B cell (primary cell): ENCODE measurements around the gene ADGRL2. TPM values are rescaled to one million over a fixed set of nuclear protein-coding genes. Genes with fewer than 3 reads are reported as not detected.

ENCODE experiments used
- ATAC-seq: fragments of 200-7000 bp; cut with Tn5 transposase; one replicate; pipeline ENCODE4 v1.10.0; 2021; ENCODE audit warnings: low read depth, mild to moderate bottlenecking, moderate number of reproducible peaks, moderate library complexity
- CTCF ChIA-PET: fragments of 350-600 bp; sonication (Branson Sonifier 250); formaldehyde crosslinking; loops from one replicate; lab custom pipeline; 2021; ENCODE audit warnings: antibody characterized with exemption, inconsistent platforms; lab: Charles Lee
- POLR2A ChIA-PET: fragments of 350-600 bp; sonication (Branson Sonifier 250); formaldehyde crosslinking; loops from one replicate; lab custom pipeline; 2021; ENCODE audit warnings: antibody characterized with exemption; lab: Charles Lee
- DNase-seq: peaks from one replicate; pipeline ENCODE4 v3.0.0; 2013
- H2AFZ ChIP-seq: 2 replicates; pipeline ENCODE4 v1.6.1; 2012; ENCODE audit warnings: mild to moderate bottlenecking, low read depth, low read length; ENCODE audit not compliant: insufficient read depth, poor library complexity, severe bottlenecking
- H3K27ac ChIP-seq, 2 donors: 1 replicate in 1 of 2; 2 replicates in 1 of 2; pipeline ENCODE4 v1.5.1; 2012 to 2013; ENCODE audit warnings: low read length in 2 of 2, mild to moderate bottlenecking in 2 of 2, moderate library complexity in 1 of 2
- H3K27me3 ChIP-seq, 4 experiments: fragments of 200-600 bp in 1 of 4; sonication (generic) in 1 of 4; replicated peaks in 1 of 4; 1 replicate in 2 of 4; 2 replicates in 2 of 4; pipeline versions ENCODE4 v1.6.1 to v1.7.0; 2013 to 2016; ENCODE audit warnings: low read length in 3 of 4, mild to moderate bottlenecking in 2 of 4, mixed read lengths in 1 of 4, moderate library complexity in 1 of 4; ENCODE audit not compliant: insufficient read depth in 4 of 4, control insufficient read depth in 3 of 4; ENCODE audit errors: control extremely low read depth in 1 of 4
- H3K36me3 ChIP-seq, 2 experiments: replicated peaks in 1 of 2; 1 replicate in 1 of 2; 2 replicates in 1 of 2; pipeline versions ENCODE4 v1.6.1 to v1.7.1; 2013; ENCODE audit warnings: low read length in 1 of 2; ENCODE audit not compliant: insufficient read depth in 2 of 2, control insufficient read depth in 1 of 2; ENCODE audit errors: control extremely low read depth in 1 of 2, extremely low read depth in 1 of 2
- H3K4me1 ChIP-seq, 2 donors: fragments of 200-600 bp in 1 of 2; sonication (generic) in 1 of 2; 1 replicate in 1 of 2; 2 replicates in 1 of 2; pipeline versions ENCODE4 v1.5.1 to v1.6.1; 2013 to 2017; ENCODE audit warnings: low read length in 2 of 2; ENCODE audit not compliant: control insufficient read depth in 2 of 2, insufficient read depth in 2 of 2
- H3K4me2 ChIP-seq: replicated peaks from 2 replicates; pipeline ENCODE3; 2012; ENCODE audit warnings: mild to moderate bottlenecking, low read depth, low read length; ENCODE audit not compliant: poor library complexity, severe bottlenecking
- H3K4me3 ChIP-seq, 5 experiments: fragments of 200-600 bp in 1 of 5; sonication (generic) in 1 of 5; 1 replicate in 3 of 5; 2 replicates in 2 of 5; pipeline versions ENCODE4 v1.5.1 to v1.7.0; 2011 to 2016; ENCODE audit warnings: low read length in 4 of 5, mild to moderate bottlenecking in 4 of 5, low read depth in 2 of 5, control low read depth in 1 of 5, moderate library complexity in 1 of 5; ENCODE audit not compliant: insufficient read depth in 1 of 5; ENCODE audit errors: control extremely low read depth in 1 of 5, extremely low read depth in 1 of 5
- H3K79me2 ChIP-seq: fragments of 200-600 bp; sonication (generic); one replicate; pipeline ENCODE4 v1.6.0; 2016; ENCODE audit warnings: low read length; ENCODE audit not compliant: control insufficient read depth, insufficient read depth
- H3K9ac ChIP-seq: fragments of 200-600 bp; sonication (generic); 2 replicates; pipeline ENCODE4 v1.6.1; 2017; ENCODE audit warnings: mild to moderate bottlenecking, low read length, moderate library complexity
- H3K9me3 ChIP-seq, 3 donors: one replicate each; pipeline versions ENCODE4 v1.6.1 to v1.7.1; 2013; ENCODE audit warnings: low read length in 2 of 3; ENCODE audit not compliant: control insufficient read depth in 2 of 3, insufficient read depth in 1 of 3; ENCODE audit errors: control extremely low read depth in 1 of 3
- H4K20me1 ChIP-seq: 2 replicates; pipeline ENCODE4 v1.6.0; 2012; ENCODE audit warnings: mild to moderate bottlenecking, low read length; ENCODE audit not compliant: insufficient read depth, control insufficient read depth, poor library complexity, severe bottlenecking
- H3K27ac Mint-ChIP-seq: one replicate; pipeline ENCODE4 v1.8.0; 2021; ENCODE audit warnings: mixed read lengths
- H3K27me3 Mint-ChIP-seq: one replicate; pipeline ENCODE4 v1.8.0; 2021; ENCODE audit warnings: mixed read lengths
- H3K4me1 Mint-ChIP-seq: one replicate; pipeline ENCODE4 v1.8.0; 2021; ENCODE audit warnings: mixed read lengths
- H3K4me3 Mint-ChIP-seq: one replicate; pipeline ENCODE4 v1.8.0; 2021; ENCODE audit warnings: mixed read lengths
- H3K9me3 Mint-ChIP-seq: one replicate; pipeline ENCODE4 v1.8.0; 2022; ENCODE audit warnings: mixed read lengths; ENCODE audit not compliant: insufficient read depth
- EZH2 ChIP-seq: IDR thresholded peaks from 2 replicates; pipeline ENCODE4 v1.6.1; 2012; ENCODE audit warnings: borderline replicate concordance, low read depth, mild to moderate bottlenecking, moderate library complexity, low read length; ENCODE audit not compliant: insufficient read depth, poor library complexity, severe bottlenecking
- WGBS: methylation state at CpG from one replicate; pipeline ENCODE4 v1.1.5; 2013; ENCODE audit warnings: missing lambda C conversion rate; ENCODE audit not compliant: insufficient coverage; 5-methylcytosine and 5-hydroxymethylcytosine counted together
- intact Hi-C: fragments of 100-400 bp; cut with micrococcal nuclease; formaldehyde crosslinking; loops from one replicate; pipeline ENCODE4 v1.10.0; 2022
- polyA plus RNA-seq: library from polyadenylated mRNA; depleted of rRNA; stranded (reverse); fragments of >200 nt; gene quantifications from 2 replicates; pipeline ENCODE4 v1.2.3, GENCODE V29; 2012
- total RNA-seq, 2 donors: library from RNA; stranded (reverse); fragments of 120-200 nt in 1 of 2; gene quantifications; 1 replicate in 1 of 2; 2 replicates in 1 of 2; pipeline versions ENCODE4 v1.2.3 to v1.2.4, GENCODE V29; 2013 to 2022
- TF ChIP-seq, protein P1 (sequence below): fragments of 200-600 bp; IDR thresholded peaks from one replicate; pipeline ENCODE4 v1.8.0; 2022; ENCODE audit warnings: antibody characterized with exemption, mild to moderate bottlenecking

Gene ADGRL2
- total and polyA plus RNA-seq, 2 donors (not counting 1 experiment from before 2014, with no cell fraction given): not detected

DNA sequence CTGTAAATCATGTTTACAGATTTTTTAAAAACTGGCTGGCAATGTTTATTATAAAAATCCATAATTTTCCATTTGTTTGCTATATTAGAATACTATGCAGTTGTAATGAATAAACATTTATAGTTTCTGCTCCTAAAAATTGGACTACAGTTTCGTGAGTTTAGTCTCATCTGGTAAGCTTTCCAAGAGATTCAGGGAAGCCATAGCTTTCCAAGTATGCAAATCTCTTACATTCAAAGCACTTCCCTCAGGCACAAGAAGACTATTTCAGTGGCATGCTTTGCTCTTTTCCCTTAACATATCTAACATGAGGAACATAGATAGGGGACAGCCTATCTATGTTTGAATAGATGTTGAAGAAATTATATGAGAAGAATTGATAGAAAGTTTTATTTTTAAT, 77.2 kb downstream of the ADGRL2 start:
- H2AFZ ChIP-seq: no peak overlapping the region
- H3K9ac ChIP-seq: no peak overlapping the region
- DNase-seq (no peak), ATAC-seq (no peak)
- H3K4me1 ChIP-seq: no peaks in the 10 kb centered on the region
- H3K4me2 ChIP-seq: no peak overlapping the region
- intact Hi-C loops: no loop called here
- H3K79me2 ChIP-seq: no peaks in the 10 kb centered on the region
- H3K9me3 Mint-ChIP-seq: no peaks in the 10 kb centered on the region
- no peaks in the 10 kb centered on the region for H4K20me1 ChIP-seq
- H3K4me3 Mint-ChIP-seq: no peak overlapping the region
- no peaks in the 10 kb centered on the region for H3K36me3 ChIP-seq
- no peaks in the 10 kb centered on the region for H3K9me3 ChIP-seq
- 80% methylated on average over 1 of the region's 1 CpG for whole genome bisulfite sequencing
- POLR2A ChIA-PET: no interaction called here
- no peak for TF ChIP-seq EZH2
- TF ChIP-seq, protein P1, sequence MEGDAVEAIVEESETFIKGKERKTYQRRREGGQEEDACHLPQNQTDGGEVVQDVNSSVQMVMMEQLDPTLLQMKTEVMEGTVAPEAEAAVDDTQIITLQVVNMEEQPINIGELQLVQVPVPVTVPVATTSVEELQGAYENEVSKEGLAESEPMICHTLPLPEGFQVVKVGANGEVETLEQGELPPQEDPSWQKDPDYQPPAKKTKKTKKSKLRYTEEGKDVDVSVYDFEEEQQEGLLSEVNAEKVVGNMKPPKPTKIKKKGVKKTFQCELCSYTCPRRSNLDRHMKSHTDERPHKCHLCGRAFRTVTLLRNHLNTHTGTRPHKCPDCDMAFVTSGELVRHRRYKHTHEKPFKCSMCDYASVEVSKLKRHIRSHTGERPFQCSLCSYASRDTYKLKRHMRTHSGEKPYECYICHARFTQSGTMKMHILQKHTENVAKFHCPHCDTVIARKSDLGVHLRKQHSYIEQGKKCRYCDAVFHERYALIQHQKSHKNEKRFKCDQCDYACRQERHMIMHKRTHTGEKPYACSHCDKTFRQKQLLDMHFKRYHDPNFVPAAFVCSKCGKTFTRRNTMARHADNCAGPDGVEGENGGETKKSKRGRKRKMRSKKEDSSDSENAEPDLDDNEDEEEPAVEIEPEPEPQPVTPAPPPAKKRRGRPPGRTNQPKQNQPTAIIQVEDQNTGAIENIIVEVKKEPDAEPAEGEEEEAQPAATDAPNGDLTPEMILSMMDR: no peak
- H3K4me3 ChIP-seq: no peak overlapping the region
- H3K27ac Mint-ChIP-seq: no peak overlapping the region
- no peak overlapping the region for H3K27ac ChIP-seq
- H3K4me1 Mint-ChIP-seq: no peaks in the 10 kb centered on the region
- no peaks in the 10 kb centered on the region for H3K27me3 Mint-ChIP-seq
- no peaks in the 10 kb centered on the region for H3K27me3 ChIP-seq
- CTCF ChIA-PET: no interaction called here

DNA sequence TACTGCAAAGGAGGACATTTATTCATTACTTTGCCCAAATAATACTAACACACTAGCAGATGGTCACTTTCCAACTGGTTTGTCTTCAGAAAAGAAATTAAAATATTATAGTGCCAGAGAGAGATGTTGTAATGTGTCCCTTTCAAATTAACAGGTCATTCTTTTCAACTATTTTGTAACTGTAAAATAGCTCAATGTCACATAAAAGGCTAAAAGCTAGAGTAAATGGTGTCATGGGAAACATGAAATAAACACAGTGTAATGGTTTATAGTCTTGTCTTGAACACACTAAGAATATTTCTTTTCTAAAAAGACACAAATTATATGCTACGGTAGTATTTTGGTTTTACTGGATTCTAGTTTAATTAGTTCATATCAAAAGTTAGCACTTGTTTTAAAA, 77.8 kb downstream of the ADGRL2 start:
- no CpG with 5 or more reads among the region's 1 CpG for WGBS
- DNase-seq (no peak), ATAC-seq (no peak)
- H3K36me3 ChIP-seq: no peaks in the 10 kb centered on the region
- H3K27ac Mint-ChIP-seq: no peak overlapping the region
- H2AFZ ChIP-seq: no peak overlapping the region
- intact Hi-C loops: no loop called here
- no peak overlapping the region for H3K4me3 ChIP-seq
- no peaks in the 10 kb centered on the region for H3K9me3 Mint-ChIP-seq
- H3K27me3 ChIP-seq: no peaks in the 10 kb centered on the region
- no peaks in the 10 kb centered on the region for H3K4me1 Mint-ChIP-seq
- TF ChIP-seq, protein P1: no peak
- no peak for TF ChIP-seq EZH2
- ChIA-PET POLR2A (no interaction called here), CTCF (no interaction called here)
- H3K79me2 ChIP-seq: no peaks in the 10 kb centered on the region
- no peak overlapping the region for H3K27ac ChIP-seq
- no peak overlapping the region for H3K4me2 ChIP-seq
- H3K4me1 ChIP-seq: no peaks in the 10 kb centered on the region
- no peaks in the 10 kb centered on the region for H3K27me3 Mint-ChIP-seq
- no peaks in the 10 kb centered on the region for H3K9me3 ChIP-seq
- no peaks in the 10 kb centered on the region for H4K20me1 ChIP-seq
- no peak overlapping the region for H3K4me3 Mint-ChIP-seq
- no peak overlapping the region for H3K9ac ChIP-seq
